WTC11 (cell line): ENCODE results near the gene SYMPK. TPM values are rescaled to one million over a fixed set of nuclear protein-coding genes. Genes with fewer than 3 reads are reported as not detected.

Experiments
- ATAC-seq: fragments of 200-7000 bp; cut with Tn5 transposase; 2 replicates; pipeline ENCODE4 v1.10.0; 2021; ENCODE audit warnings: mild to moderate bottlenecking, moderate library complexity
- CTCF ChIA-PET: fragments of 300-600 bp; sonication (Branson Sonifier 250); formaldehyde crosslinking; loops from one replicate; lab custom pipeline; 2021; ENCODE audit warnings: antibody characterized with exemption; lab: Charles Lee
- POLR2A ChIA-PET: fragments of 350-600 bp; sonication (Branson Sonifier 250); formaldehyde crosslinking; loops from one replicate; lab custom pipeline; 2021; ENCODE audit warnings: antibody characterized with exemption; lab: Charles Lee
- DNase-seq: peaks from one replicate; pipeline ENCODE4 v3.0.0; 2021; ENCODE audit warnings: low spot score
- H3K27ac Mint-ChIP-seq: 2 replicates; pipeline ENCODE4 v1.8.0; 2021; ENCODE audit warnings: mixed read lengths
- H3K27me3 Mint-ChIP-seq: 2 replicates; pipeline ENCODE4 v1.8.0; 2021; ENCODE audit warnings: low read depth, mild to moderate bottlenecking, moderate library complexity, mixed read lengths
- H3K36me3 Mint-ChIP-seq: 2 replicates; pipeline ENCODE4 v1.8.0; 2021; ENCODE audit warnings: mixed read lengths
- H3K4me1 Mint-ChIP-seq: 2 replicates; pipeline ENCODE4 v1.8.0; 2022; ENCODE audit warnings: mixed read lengths
- H3K4me3 Mint-ChIP-seq: 2 replicates; pipeline ENCODE4 v1.8.0; 2021; ENCODE audit warnings: mild to moderate bottlenecking, moderate library complexity, mixed read lengths
- H3K9me3 Mint-ChIP-seq: 2 replicates; pipeline ENCODE4 v1.8.0; 2021; ENCODE audit warnings: mixed read lengths
- ARID4B ChIP-seq: sonication (generic); formaldehyde crosslinking; IDR thresholded peaks from 2 replicates; pipeline ENCODE4 v1.8.0; 2023; ENCODE audit warnings: missing genetic modification reagents, mild to moderate bottlenecking, borderline replicate concordance
- ATF6 ChIP-seq: sonication (generic); formaldehyde crosslinking; IDR thresholded peaks from 2 replicates; pipeline ENCODE4 v1.8.1; 2023; ENCODE audit warnings: mild to moderate bottlenecking, missing genetic modification reagents
- CBFB ChIP-seq: sonication (generic); formaldehyde crosslinking; IDR thresholded peaks from 2 replicates; pipeline ENCODE4 v1.8.1; 2022; ENCODE audit warnings: mild to moderate bottlenecking, low read depth, missing genetic modification reagents
- CREM ChIP-seq: sonication (generic); formaldehyde crosslinking; IDR thresholded peaks from 2 replicates; pipeline ENCODE4 v1.8.1; 2022; ENCODE audit warnings: mild to moderate bottlenecking, missing genetic modification reagents, moderate library complexity
- ELF4 ChIP-seq: sonication (generic); formaldehyde crosslinking; IDR thresholded peaks from 2 replicates; pipeline ENCODE4 v1.8.1; 2022; ENCODE audit warnings: low read depth, mild to moderate bottlenecking, moderate library complexity, missing genetic modification reagents
- ERG ChIP-seq: fragments of 250-450 bp; sonication (Bioruptor Pico); IDR thresholded peaks from 2 replicates; pipeline ENCODE4 v1.8.0; 2021; ENCODE audit warnings: mild to moderate bottlenecking
- ETV6 ChIP-seq: sonication (generic); formaldehyde crosslinking; IDR thresholded peaks from 2 replicates; pipeline ENCODE4 v1.8.1; 2022; ENCODE audit warnings: mild to moderate bottlenecking, missing genetic modification reagents
- FOXJ3 ChIP-seq: sonication (generic); formaldehyde crosslinking; IDR thresholded peaks from 2 replicates; pipeline ENCODE4 v1.9.0; 2021; ENCODE audit warnings: missing genetic modification reagents, mild to moderate bottlenecking, borderline replicate concordance
- FOXK1 ChIP-seq: sonication (generic); formaldehyde crosslinking; IDR thresholded peaks from 2 replicates; pipeline ENCODE4 v1.8.0; 2022; ENCODE audit warnings: mild to moderate bottlenecking, moderate library complexity, missing genetic modification reagents
- NR2C2 ChIP-seq: sonication (generic); formaldehyde crosslinking; IDR thresholded peaks from 2 replicates; pipeline ENCODE4 v1.8.0; 2022; ENCODE audit warnings: mild to moderate bottlenecking, missing genetic modification reagents
- PREB ChIP-seq: sonication (generic); formaldehyde crosslinking; IDR thresholded peaks from 2 replicates; pipeline ENCODE4 v1.8.1; 2022; ENCODE audit warnings: mild to moderate bottlenecking, missing genetic modification reagents, moderate library complexity, borderline replicate concordance
- PRRX2 ChIP-seq: fragments of 250-450 bp; sonication (Bioruptor Pico); IDR thresholded peaks from 2 replicates; pipeline ENCODE4 v1.8.0; 2021; ENCODE audit warnings: mild to moderate bottlenecking
- SMAD4 ChIP-seq: sonication (generic); formaldehyde crosslinking; IDR thresholded peaks from 2 replicates; pipeline ENCODE4 v1.8.0; 2022; ENCODE audit warnings: mild to moderate bottlenecking, missing genetic modification reagents
- ZNF138 ChIP-seq: sonication (generic); formaldehyde crosslinking; conservative IDR thresholded peaks from 2 replicates; pipeline ENCODE4 v1.8.1; 2022; ENCODE audit warnings: mild to moderate bottlenecking, moderate library complexity, missing genetic modification reagents
- ZNF423 ChIP-seq: fragments of 250-450 bp; sonication (Bioruptor Pico); IDR thresholded peaks from 2 replicates; pipeline ENCODE4 v2.1.2; 2022; ENCODE audit warnings: mild to moderate bottlenecking, moderate library complexity
- total RNA-seq: library from RNA; stranded (reverse); gene quantifications from 3 replicates; pipeline ENCODE4 v1.2.3, GENCODE V29; 2021
- TF ChIP-seq, protein P1 (sequence below): fragments of 250-450 bp; sonication (Bioruptor Pico); IDR thresholded peaks from 2 replicates; pipeline ENCODE4 v2.1.2; 2022; ENCODE audit warnings: mild to moderate bottlenecking, moderate library complexity

Gene SYMPK
- total RNA-seq, 1 experiment from 2014 or later: 106 TPM

- Mint-ChIP-seq H3K4me3 (peak overlapping the region; percentile 61), H3K36me3 (no peaks in the 10 kb centered on the region)
- TF ChIP-seq ATF6 (CRISPR knock-in tag) (no peak), NR2C2 (CRISPR knock-in tag) (no peak), ZNF138 (CRISPR knock-in tag) (0 out of 2 replicates have a peak, but pooled peaks have one; percentile 5), FOXJ3 (no peak), ETV6 (CRISPR knock-in tag) (0 out of 2 replicates have a peak, but pooled peaks have one; percentile 24), CREM (CRISPR knock-in tag) (no peak)
- TF ChIP-seq, all 79 proteins: peak for 2
- ATAC-seq (peak; percentile 1; the same call in 1 of the 2 replicates), DNase-seq (peak; percentile 43)
- Mint-ChIP-seq H3K27ac (no peak overlapping the region), H3K27me3 (no peaks in the 10 kb centered on the region), H3K9me3 (no peaks in the 10 kb centered on the region), H3K4me1 (peaks cover 33% of the 10 kb centered on the region)
- ChIA-PET POLR2A (interaction anchor here (1.7 to 2.5 kb wide), 3 partner anchors 18 to 21 kb away, joined by 5 to 31 read pairs (median 14); partner anchors contain the start of genes FOXA3, MYPOP and SYMPK), CTCF (interaction anchor here (1.0 to 8.5 kb wide), 7 partner anchors 10 to 114 kb away, joined by 3 to 212 read pairs (median 9); partner anchors contain the start of genes DMWD, FOXA3, MYPOP and RSPH6A)
Measured at GRCh38 chr19:45884682-45885555, 22.0 kb upstream of the SYMPK start.

DNA sequence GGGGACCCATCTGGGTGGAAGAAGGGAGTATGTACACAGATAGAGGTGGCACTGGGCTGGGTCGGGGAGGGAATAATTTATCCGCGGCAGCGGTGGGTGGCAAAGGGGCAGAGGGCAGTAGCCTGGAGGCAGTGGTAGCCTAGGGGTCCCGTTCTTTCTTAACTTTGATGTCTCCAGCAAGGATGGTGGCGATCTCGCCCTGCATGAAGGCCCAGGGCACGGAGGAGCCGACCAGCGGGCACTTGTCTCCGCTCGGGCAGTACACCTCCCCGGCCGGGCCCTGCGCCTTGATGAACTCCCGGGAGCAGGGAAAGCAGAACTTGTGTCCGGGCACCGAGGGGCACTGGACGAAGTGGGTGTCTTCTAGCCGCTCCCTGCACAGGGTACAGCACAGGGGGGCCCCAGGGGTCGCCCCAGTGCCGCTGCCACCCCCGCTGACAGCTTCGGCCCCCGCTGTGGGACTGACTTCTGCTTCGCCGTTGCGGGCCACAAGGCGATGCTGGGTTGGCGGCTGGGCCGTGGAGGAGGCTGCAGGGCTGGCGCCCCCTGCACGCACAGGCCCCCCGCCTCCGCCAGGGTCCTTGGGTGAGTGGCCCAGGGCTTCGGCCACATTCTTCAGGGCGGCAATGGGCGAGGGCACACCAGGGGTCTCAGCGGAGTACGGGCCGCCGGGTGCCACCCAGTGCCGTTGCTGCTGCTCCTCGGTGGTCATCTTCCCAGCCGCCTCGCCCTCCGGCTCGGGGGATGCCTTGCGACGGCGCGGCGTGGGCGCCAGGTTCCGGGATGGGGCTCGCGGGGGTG lies 21.1 kb upstream of the SYMPK start:
- Mint-ChIP-seq H3K4me1 (peaks cover 34% of the 10 kb centered on the region), H3K9me3 (no peaks in the 10 kb centered on the region), H3K27me3 (no peaks in the 10 kb centered on the region), H3K36me3 (no peaks in the 10 kb centered on the region), H3K4me3 (peak overlapping the region; percentile 25; the same call in 1 of the 2 replicates), H3K27ac (no peak overlapping the region; the same call in 1 of the 2 replicates)
- ATAC-seq: no peak
- ChIA-PET POLR2A (no interaction called here), CTCF (interaction anchor here (0.5 to 8.5 kb wide), 8 partner anchors 9 to 103 kb away, joined by 3 to 212 read pairs (median 16); partner anchors contain the start of genes DMWD, FOXA3, MYPOP and RSPH6A)
- DNase-seq: no peak
- TF ChIP-seq, protein P1, sequence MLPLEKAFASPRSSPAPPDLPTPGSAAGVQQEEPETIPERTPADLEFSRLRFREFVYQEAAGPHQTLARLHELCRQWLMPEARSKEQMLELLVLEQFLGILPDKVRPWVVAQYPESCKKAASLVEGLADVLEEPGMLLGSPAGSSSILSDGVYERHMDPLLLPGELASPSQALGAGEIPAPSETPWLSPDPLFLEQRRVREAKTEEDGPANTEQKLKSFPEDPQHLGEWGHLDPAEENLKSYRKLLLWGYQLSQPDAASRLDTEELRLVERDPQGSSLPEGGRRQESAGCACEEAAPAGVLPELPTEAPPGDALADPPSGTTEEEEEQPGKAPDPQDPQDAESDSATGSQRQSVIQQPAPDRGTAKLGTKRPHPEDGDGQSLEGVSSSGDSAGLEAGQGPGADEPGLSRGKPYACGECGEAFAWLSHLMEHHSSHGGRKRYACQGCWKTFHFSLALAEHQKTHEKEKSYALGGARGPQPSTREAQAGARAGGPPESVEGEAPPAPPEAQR (CRISPR knock-in tag): no peak
- no peak for TF ChIP-seq FOXK1 (CRISPR knock-in tag)
- TF ChIP-seq CBFB (CRISPR knock-in tag): no peak
- no peak for TF ChIP-seq SMAD4 (CRISPR knock-in tag)
- no peak for TF ChIP-seq PREB (CRISPR knock-in tag)
- no peak for TF ChIP-seq ERG (CRISPR knock-in tag)
- no peak for TF ChIP-seq ELF4 (CRISPR knock-in tag)
- no peak for TF ChIP-seq PRRX2 (CRISPR knock-in tag)
- no peak for TF ChIP-seq ZNF423 (CRISPR knock-in tag)
- TF ChIP-seq ARID4B (CRISPR knock-in tag): no peak
- no peak for TF ChIP-seq ETV6 (CRISPR knock-in tag)
